ENCODE measurements around the gene CTBP2.

Gene CTBP2

GRCh38 chr10:125009661-125010161 is 150.7 kb downstream of the CTBP2 start:
- DNase-seq (ENCODE audit: low spot score) = no peak

DNA sequence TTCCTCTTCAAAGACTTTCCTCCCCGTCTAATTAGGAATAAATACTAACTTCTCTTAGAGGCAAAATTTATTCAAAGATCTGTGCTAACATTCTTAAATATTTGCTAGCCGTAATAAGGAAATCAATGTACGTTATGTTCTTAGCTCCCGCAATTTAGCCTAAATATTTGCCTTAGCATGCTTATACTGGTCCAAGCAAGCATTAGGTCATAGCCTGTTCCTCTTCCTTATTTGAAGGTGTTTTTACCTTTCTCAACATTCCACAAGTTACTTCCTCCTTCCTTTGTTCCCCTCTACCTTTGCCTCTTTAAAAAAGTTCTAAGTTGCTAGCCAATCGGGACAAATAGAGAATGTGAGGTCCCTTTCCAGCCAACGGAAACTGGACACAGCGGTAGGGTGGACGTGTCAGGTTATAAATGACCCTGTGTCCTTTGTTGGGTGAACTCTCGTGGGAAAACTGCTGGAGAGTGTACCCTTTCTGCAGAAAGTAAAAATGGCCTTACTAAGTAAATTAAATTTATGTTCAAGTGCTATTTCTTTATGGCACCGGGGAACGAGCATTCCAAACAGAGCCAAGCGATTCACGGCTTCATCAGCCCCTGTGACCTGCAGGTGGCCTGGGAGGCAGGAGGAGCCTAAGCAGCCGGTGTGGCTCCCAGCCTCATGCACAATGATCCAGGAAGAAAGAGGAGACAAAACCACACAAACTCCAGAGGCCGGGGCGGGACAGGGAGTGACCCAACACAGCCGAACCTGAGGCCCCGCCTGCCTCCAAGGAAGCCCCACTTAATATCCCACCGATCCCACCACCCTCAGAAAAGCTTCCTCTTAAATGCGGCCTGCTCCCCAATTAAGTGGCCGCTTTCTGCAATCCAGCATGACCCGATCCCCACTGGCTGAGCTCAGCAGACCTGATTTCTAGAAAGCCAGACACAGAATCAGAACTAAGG is 151.4 kb downstream of the CTBP2 start:
- no peak for DNase-seq (ENCODE audit: low spot score)

GRCh38 chr10:125007436-125007835 is 152.9 kb downstream of the CTBP2 start:
- no peak for DNase-seq (ENCODE audit: low spot score)

GRCh38 chr10:125006921-125007426 is 153.4 kb downstream of the CTBP2 start:
- no peak for DNase-seq (ENCODE audit: low spot score)

- no peak for DNase-seq (ENCODE audit: low spot score)
Measured at GRCh38 chr10:125006188-125006680, 154.1 kb downstream of the CTBP2 start.

DNA sequence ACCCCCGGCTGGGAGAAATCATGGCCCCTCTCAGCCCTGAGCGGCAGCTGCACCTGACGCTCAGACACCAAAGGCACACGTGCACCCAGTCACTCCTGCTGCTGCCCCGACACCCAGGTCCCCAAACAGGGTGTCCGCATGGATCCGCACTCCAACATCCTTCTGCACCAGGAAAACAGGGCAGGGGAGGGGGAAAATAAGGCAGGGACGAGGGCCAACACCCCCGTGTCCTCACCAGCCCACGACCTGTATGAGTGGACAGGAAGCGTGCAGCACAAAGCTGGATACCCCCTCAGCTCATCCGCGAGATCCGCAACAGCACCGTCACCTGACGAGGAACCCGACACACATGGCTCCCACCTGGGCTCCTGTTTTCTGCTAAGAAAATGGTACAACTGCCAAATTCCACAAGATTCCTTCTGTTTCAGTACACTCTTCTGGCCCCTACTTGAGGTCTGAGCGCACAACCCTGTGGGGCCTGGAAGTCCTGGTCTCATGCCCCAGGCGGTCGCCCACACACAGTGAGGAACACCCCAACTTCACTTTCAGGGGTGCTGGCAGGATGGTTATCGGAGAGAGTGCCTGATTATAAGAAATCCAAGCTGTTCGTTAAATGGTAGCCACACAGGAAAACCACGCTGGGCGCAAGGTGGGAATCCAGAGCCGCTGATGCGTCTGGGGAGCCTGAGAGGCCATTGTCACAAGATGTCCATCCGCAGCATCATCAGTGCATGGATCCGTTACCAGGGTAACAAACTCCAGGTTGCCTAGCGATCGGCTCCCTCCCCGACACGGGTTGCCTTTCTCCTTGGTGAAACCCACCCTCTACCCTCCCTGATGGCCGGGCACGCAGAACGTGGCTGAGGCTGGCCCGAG is 154.8 kb downstream of the CTBP2 start:
- no peak for DNase-seq (ENCODE audit: low spot score)

DNA sequence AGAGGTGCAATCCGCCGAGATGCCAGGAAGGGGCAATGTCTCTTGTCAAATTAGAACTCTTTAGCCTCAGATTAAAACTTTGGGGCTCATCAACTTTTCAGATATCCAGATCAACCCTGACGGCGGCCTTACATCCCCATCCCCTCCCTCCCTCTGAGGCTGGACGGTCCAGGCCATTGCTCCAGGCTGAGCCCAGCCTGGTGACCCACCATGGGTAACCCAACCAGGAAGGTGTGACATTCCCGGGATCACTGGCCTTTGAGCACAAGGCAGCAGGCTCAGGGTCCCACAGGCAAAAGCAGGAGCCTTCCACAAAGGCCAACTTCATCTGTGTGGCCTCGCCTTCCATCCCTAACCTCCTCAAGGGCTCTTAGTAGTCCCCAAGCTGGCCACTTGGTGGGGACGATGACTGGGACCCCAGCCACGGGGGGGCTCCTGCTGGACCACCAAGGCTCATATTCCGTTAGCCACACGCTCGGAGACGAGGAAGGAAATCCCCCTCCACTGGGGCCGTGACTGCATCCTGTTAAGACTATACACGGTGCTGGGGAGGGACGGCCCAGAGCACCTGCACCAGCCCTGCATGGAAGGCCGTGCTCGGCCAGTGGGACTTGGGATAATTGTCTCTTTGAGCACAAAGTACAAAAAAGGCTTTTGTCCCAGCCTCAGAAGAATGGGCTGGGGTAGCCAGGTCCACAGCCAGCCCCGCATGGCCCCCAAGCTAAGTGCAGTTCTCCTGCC is 155.6 kb downstream of the CTBP2 start:
- no peak for DNase-seq (ENCODE audit: low spot score)

GRCh38 chr10:125003901-125004467 is 156.4 kb downstream of the CTBP2 start:
- DNase-seq (ENCODE audit: low spot score) = no peak

- no peak for DNase-seq (ENCODE audit: low spot score)
Measured at GRCh38 chr10:125003146-125003900, 157.0 kb downstream of the CTBP2 start.

DNA sequence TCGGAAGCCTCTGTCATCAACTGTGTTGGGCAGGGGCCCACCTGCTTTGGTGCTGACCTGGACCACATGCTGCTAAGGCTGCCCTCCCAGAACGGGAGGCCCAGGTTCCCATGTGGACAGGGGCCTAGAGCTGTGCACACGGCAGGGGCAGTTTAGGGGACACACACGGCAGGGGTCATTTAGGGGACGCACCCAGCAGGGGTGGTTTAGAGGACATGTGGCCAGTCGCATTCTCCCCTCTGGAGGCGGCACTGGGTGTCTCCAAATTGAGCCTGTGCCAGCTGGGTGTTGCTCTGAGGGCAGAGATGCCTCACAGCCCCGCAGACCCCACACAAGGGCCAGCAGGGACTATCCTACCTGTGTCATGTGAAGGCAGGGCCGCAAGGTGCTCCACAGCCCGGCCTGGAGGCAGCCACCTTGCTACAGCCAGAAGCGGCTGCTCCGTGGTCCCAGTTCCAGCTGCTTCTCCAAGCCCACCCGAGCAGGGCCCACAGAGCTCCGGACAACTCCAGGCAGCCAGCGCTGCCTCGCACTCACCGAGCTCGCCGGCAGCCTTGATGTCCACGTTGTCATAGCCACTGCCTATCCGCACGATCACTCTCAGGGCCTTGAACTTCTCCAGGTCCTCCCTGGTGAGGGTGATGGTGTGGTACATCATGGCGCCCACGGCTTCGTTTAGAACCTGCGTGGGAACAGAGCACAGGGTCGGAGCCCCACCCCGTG is 157.8 kb downstream of the CTBP2 start:
- no peak for DNase-seq (ENCODE audit: low spot score)

DNA sequence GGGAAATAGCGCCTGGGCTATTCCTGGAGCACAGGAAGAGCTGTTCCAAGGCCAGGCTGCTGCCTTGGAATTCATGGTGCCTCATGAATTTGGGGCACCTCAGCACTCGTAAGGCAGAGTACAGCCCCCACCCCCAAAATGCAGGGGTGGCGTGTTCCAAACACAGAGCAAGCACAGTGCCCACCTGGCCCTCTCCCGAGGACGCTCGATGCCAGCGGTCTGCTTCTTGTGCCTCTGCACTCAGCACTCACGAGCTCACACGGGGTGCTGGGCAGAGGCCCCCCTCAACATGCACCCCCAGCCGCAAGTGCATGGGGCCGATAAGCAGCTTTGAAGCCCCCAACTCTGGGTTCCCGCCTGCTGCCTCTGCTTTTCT is 158.3 kb downstream of the CTBP2 start:
- DNase-seq (ENCODE audit: low spot score) = no peak

GRCh38 chr10:125001313-125002046 is 158.9 kb downstream of the CTBP2 start:
- peak; percentile 73 for DNase-seq (ENCODE audit: low spot score)

DNA sequence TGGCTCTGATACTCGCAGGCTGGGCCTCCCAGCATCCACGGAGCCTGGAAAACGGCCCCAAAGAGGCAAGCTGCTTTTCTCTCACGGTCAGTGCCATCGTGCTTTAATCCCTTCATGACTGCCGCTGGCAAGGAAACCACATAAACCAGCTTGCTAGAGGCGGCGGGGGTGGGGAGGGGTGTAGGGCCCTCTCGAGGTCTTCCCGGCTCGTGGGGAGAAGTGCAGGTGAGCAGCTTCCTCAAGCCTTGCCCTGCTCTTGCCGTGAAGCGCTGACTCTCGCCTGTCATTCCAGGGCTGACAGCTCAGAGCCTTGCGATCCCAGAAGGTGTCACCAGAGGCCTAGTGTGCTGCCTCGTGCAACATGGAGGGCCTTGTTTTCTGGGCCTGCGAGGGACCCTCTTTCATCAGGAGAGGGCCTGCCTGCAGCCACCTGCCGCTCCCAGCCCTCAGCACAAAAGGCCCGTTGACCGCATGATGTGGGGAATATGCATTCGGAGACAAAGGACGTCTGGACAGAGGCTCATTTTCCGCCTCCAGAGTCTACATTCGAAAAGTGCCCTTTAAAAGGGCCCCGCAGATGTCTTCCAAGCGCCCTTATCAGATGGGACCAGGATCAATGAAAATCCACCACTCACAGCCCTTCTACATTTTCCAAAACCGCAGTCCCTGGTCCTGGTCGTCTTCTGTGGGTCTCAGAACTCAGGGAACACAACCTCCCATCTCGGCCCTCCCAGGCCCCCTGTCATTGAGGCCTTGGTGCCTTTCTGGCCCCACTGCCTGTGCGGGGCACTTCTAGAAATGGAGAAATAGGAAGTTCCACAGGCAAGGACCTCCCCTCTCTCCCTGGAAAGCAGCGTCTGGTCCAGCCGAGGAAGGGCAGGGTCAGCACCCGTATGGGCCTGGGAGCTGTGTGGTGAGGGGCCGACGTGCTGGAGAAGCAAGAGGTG is 159.7 kb downstream of the CTBP2 start:
- DNase-seq (ENCODE audit: low spot score) = peak; percentile 56

GRCh38 chr10:124999433-125000365 is 160.7 kb downstream of the CTBP2 start:
- DNase-seq (ENCODE audit: low spot score) = peak; percentile 11

DNA sequence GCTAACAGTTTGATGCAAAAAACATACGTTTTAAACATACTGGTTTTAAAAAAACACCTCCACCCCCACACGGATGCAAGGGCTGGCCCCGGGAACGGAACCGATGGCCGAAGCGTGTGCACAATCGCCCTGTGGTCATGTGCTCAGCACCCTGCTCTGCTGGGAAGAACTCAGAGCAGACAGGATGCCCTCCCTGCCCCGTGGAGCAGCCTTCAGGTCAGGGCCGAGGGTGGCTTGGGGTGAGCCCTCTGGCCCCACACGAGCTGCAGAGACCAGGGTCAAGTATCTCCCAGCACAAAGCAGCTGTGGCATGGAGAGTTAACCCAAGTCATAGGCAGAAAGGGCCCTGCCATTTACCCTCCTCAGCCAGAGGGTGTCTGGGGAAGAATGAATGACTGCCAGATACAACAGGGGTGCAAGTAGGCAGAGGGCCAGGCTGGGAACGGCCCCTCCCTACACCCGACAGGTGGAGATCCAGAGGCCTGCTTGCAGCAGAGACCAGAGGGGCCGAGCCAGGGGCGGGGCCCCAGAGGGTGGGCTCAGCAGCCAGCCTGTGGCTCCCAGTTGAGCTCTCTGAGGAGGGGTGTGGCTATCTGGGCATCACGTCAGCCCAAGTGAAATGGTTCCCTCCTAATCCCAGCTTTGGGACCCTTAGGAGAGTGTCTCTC is 161.6 kb downstream of the CTBP2 start:
- no peak for DNase-seq (ENCODE audit: low spot score)
